ENCODE results near the gene ARHGAP28.
A peak's percentile ranks its signal among the peaks of the same experiment; 100 is the strongest.

The ARHGAP28 gene

DNA sequence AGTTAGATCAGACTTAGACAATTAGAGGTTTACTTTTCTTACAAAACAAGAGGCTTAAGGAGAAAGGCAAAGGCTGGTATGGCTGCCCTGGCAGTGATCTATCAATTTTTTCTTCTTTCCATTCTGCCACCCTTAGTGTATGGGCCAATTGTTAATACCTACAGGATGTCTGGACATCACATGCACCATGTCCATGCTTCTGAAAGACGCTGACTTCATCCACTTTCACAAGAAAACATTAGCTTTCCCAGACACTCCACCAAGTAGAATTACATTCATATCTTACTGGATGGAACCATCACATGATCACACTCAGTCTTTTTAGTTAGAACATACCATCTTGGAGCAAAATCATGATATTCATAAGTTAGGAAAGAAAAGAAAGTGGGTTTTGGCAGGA, 120.9 kb downstream of the ARHGAP28 start:
- no peak for DNase-seq
- TF ChIP-seq, protein P1, sequence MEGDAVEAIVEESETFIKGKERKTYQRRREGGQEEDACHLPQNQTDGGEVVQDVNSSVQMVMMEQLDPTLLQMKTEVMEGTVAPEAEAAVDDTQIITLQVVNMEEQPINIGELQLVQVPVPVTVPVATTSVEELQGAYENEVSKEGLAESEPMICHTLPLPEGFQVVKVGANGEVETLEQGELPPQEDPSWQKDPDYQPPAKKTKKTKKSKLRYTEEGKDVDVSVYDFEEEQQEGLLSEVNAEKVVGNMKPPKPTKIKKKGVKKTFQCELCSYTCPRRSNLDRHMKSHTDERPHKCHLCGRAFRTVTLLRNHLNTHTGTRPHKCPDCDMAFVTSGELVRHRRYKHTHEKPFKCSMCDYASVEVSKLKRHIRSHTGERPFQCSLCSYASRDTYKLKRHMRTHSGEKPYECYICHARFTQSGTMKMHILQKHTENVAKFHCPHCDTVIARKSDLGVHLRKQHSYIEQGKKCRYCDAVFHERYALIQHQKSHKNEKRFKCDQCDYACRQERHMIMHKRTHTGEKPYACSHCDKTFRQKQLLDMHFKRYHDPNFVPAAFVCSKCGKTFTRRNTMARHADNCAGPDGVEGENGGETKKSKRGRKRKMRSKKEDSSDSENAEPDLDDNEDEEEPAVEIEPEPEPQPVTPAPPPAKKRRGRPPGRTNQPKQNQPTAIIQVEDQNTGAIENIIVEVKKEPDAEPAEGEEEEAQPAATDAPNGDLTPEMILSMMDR (IDR thresholded peaks at IDR 0.05) = no peak
- no peaks in the 10 kb centered on the region for H3K4me1 Mint-ChIP-seq
- peaks cover 46% of the 10 kb centered on the region for H3K9me3 Mint-ChIP-seq
- H3K27ac Mint-ChIP-seq = no peak overlapping the region
- H3K27me3 Mint-ChIP-seq (ENCODE audit: low read depth, poor library complexity) = no peaks in the 10 kb centered on the region
- H3K36me3 Mint-ChIP-seq (ENCODE audit: low read depth) = peaks cover 78% of the 10 kb centered on the region
- no peak overlapping the region for H3K4me3 Mint-ChIP-seq

DNA sequence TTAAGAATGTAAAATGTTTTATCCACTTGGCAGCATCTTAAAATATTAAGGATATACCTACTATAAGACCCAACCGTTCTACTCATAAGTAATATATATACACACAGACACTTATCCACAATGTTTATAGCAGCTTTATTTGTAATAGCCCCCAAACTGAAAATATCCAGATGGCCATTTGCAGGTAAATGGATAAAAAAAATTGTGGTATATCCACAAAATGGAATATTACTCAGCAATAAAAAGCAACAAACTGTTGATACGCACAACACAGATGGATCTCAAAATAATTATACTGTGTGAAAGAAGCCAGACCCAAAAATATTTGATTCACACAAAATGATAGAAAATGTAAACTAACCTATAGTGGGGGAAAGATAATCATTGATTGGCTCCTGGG, 122.0 kb downstream of the ARHGAP28 start:
- Mint-ChIP-seq H3K4me1 (no peaks in the 10 kb centered on the region), H3K4me3 (no peak overlapping the region), H3K36me3 (ENCODE audit: low read depth) (peaks cover 76% of the 10 kb centered on the region), H3K27ac (no peak overlapping the region), H3K9me3 (peaks cover 50% of the 10 kb centered on the region), H3K27me3 (ENCODE audit: low read depth, poor library complexity) (no peaks in the 10 kb centered on the region)
- TF ChIP-seq, protein P1 (IDR thresholded peaks at IDR 0.05) = no peak
- no peak for DNase-seq

DNA sequence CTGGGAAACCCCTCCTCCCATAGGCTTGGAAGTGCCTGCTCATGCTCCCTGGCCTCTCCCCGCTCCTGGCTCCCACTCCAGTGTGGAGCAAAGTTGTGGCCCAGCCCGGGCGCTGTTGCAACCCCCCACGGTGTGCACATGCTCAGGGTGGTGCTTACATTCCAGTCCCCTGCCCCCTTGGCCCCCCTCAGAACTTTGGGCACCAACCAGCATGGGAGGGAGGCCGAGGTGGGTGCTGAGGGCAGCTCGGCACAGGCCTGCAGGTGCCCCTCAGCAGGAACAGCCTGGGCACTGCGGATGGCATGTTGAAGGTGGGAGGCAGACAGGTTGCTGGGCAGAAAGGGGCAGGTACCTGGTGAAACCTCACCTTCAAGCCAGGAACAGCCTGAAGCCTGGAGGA, 125.3 kb downstream of the ARHGAP28 start:
- TF ChIP-seq, protein P1 (IDR thresholded peaks at IDR 0.05) = no peak
- Mint-ChIP-seq H3K27me3 (ENCODE audit: low read depth, poor library complexity) (no peaks in the 10 kb centered on the region), H3K9me3 (peaks cover 50% of the 10 kb centered on the region)

DNA sequence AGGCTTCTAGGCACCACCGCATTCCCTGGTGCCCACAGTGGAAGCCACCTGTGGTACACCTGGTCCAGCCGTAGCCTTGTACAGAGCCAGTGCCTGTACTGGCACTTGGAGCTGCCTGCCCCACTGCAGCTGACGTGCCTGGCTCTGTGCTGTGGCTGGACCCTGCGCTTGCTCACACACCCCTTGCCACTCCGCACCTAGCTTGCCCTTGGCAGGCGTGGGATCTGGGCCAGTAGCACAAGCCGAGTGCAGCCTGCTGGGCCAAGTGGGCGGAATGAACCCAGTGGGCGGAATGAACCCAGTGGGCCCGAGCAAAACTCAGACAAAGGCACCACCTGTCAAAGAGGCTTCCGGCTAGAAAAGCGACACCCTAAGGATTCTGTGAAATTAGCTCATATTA, 126.3 kb downstream of the ARHGAP28 start:
- Mint-ChIP-seq H3K36me3 (ENCODE audit: low read depth) (peaks cover 82% of the 10 kb centered on the region), H3K4me3 (no peak overlapping the region), H3K27me3 (ENCODE audit: low read depth, poor library complexity) (no peaks in the 10 kb centered on the region), H3K9me3 (peaks cover 45% of the 10 kb centered on the region), H3K27ac (no peak overlapping the region), H3K4me1 (peaks cover 8% of the 10 kb centered on the region)
- TF ChIP-seq, protein P1 (IDR thresholded peaks at IDR 0.05) = no peak
- no peak for DNase-seq

More for the DNA sequence above, 125.3 kb downstream of the ARHGAP28 start:
- peaks cover 82% of the 10 kb centered on the region for H3K36me3 Mint-ChIP-seq (ENCODE audit: low read depth)
- peaks cover 8% of the 10 kb centered on the region for H3K4me1 Mint-ChIP-seq
- DNase-seq = no peak
- no peak overlapping the region for H3K27ac Mint-ChIP-seq
- no peak overlapping the region for H3K4me3 Mint-ChIP-seq

DNA sequence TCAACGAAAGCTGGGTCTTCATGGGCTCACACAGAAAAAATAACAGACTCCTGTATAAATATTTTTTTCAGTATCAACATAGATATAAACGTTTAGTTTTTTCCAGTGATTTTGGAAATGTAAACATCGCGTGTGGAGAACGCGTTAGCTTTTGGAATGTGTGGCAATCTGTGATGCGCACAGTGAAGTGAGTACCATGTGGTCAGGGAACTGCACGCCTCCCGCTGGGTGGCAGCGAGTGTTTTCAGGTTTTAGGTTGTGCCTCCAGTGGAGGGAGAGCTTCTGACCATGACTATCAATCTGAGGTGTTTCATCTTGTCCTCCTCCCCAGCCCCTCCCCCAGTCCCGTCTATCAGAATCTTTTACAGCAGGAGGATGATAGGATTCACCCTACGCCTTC, 127.8 kb downstream of the ARHGAP28 start:
- H3K27ac Mint-ChIP-seq = peak overlapping the region; percentile 2
- TF ChIP-seq, protein P1 (IDR thresholded peaks at IDR 0.05) = no peak
- H3K27me3 Mint-ChIP-seq (ENCODE audit: low read depth, poor library complexity) = no peaks in the 10 kb centered on the region
- H3K9me3 Mint-ChIP-seq = peaks cover 30% of the 10 kb centered on the region
- peaks cover 8% of the 10 kb centered on the region for H3K4me1 Mint-ChIP-seq
- H3K36me3 Mint-ChIP-seq (ENCODE audit: low read depth) = peaks cover 79% of the 10 kb centered on the region
- DNase-seq = no peak
- no peak overlapping the region for H3K4me3 Mint-ChIP-seq

DNA sequence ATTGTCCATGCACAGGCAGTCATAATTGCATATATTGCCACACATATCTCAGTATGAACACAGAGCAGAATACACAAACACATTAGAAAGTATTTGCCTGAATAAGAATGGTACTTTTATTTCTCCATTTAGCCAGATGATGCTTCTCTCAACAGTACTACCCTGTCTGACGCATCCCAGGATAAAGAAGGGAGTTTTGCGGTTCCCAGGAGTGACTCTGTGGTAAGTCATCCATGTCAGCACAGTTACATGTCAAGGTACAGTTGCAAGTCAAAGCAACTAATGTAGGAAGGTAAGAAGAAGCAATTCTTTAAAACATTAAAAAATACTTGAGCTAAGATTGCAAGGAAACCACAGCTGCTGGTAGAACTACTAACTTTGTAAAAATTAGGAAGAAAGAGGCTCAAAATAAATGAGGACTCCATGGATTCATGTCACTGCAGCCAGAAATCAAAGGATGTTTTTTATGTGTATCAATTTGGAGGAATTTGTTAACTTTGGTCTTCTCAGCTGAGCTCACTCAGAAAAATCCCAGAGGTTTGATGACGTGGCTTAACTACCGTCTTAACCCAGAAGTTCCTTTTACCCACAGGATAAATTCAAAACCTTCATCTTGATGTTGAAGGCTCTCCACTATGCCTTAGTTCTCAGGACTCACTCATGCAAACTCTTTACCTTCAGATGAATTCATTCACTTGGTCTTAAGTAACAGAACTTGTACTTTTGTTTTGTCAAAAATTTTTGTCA, 130.3 kb downstream of the ARHGAP28 start:
- Mint-ChIP-seq H3K27me3 (ENCODE audit: low read depth, poor library complexity) (no peaks in the 10 kb centered on the region), H3K9me3 (peaks cover 7% of the 10 kb centered on the region), H3K36me3 (ENCODE audit: low read depth) (peaks cover 54% of the 10 kb centered on the region), H3K4me3 (no peak overlapping the region), H3K27ac (peak overlapping the region; percentile 71), H3K4me1 (peaks cover 8% of the 10 kb centered on the region)
- DNase-seq = no peak
- TF ChIP-seq, protein P1 (IDR thresholded peaks at IDR 0.05) = no peak
